IPS-11a (cell line): Measurements from ENCODE around the gene CNTN4.

Source experiments
- H3K4me3 ChIP-seq: one replicate; pipeline ENCODE4 v1.5.1; 2013; ENCODE audit warnings: low read depth, low read length, control low read depth

The CNTN4 gene

GRCh38 chr3:2849092-2849491 lies 750.4 kb downstream of the CNTN4 start:
- H3K4me3 ChIP-seq, result no peak overlapping the region

DNA sequence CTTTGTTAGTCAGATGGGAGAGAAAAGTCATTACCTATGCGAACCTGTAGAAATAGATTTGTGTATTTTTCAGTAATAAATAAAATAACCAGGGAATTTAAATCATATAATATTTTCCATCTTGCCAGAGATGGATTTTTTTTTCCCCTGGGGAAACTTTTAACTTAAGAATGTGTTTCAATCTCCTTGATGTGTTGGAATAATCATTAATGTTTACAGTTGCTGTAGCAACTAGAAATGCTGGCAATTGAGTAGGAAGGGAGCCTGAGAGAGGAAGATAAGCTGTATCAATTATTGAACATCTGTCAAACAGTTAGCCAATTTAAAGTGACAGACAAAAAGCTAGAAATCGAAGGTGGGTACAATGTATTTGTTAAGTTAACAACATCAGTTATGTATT lies 752.0 kb downstream of the CNTN4 start:
- H3K4me3 ChIP-seq, result no peak overlapping the region

DNA sequence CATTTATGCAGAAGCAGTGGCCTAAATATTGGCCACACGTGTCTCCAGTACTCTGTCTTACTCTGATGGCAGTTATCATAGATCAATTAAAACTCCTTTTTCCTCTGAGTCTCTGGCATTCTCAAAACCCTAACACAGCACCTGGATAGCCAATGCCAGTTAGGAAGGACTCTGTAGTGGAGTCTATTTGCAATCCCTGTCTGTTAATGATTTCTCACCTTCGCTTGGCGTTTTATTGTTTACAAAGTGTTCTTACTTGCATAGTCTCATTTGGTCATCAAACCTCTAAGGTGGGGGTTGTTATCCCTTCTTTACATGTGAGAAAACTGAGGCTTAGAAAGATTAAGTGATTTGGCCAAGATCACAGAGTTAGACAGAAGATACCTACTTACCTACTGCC lies 752.7 kb downstream of the CNTN4 start:
- H3K4me3 ChIP-seq, result no peak overlapping the region

DNA sequence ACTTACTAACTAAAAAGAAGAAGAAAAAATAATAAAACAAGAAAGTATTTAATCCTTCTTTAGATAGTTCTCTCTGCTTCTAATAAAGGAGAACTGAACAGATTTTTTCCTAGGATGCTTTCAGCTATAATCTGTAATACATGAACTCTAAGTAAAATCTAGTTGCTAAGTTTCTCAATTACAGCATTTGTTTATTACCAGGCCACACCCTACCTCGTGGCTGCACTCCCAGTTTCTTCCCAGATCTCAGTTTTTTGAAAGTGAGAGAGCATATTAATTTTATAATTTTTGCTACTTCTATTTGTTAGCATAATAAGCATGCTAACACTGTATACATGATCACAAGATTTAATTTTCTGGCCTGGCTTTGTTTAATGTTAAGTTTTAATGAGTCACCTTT lies 753.2 kb downstream of the CNTN4 start:
- no peak overlapping the region for H3K4me3 ChIP-seq

DNA sequence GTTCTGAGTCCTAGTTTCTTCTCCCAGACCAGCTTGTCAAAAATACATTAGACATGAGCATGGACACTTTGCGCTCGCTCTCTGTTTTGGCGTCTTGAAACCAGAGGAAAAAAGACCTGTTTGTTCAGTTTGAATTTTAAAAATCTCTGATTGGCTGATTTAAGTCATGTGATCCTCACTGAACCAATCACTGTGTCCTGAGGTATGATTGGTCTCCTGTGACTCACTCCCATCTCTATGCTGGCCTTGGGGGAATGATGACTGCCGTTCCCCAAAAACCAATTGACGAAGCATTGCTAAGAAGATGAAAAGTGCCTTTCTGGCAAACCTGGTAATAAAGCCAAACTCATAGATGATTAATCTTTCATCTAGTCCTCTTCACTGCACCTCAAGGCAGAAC lies 755.0 kb downstream of the CNTN4 start:
- no peak overlapping the region for H3K4me3 ChIP-seq

DNA sequence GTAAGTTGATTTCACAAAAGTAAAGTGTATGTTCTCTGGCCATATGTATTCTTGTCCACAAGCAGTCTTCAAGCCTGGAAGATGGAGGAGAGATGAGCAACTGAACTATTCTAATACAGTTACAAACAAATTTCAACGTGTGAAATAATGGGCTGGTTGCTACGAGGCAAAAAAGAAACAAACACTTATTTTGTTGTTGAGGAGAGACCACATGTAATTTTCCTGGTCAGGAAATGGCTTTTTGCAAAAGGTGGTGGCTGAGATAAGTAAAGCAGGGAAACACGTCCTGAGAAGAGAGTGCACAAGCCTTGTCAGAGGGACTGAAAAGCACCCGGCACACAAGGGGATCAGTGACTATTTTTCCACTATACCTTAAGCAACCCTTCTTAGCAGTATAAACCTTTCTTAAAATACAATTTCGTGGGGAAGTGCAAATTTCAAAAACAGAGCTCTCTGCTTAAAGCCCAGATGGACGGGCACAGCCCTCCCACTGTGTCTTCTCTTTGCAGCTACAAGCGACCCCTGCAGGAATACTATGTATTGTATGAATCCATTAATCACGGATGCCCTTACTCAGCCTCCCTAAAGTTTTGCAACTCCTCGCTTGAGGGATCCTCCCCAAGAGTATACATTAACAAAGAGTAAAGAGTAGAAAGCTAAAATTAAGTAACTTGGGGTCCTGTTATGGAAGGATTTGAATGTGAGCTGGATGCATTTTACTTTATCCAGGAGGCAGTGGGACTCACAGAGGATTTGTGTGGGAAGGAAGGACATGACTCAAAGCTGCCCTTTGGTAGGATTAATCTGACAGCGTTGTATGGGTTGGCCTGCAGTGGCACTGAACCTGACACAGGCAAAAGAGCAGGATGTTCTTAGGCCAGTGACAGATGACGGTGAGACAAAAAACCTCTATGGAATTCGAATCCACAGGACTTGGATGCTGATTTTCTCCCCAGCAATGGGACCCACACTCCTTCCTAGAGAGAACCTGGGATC lies 757.8 kb downstream of the CNTN4 start:
- no peak overlapping the region for H3K4me3 ChIP-seq

DNA sequence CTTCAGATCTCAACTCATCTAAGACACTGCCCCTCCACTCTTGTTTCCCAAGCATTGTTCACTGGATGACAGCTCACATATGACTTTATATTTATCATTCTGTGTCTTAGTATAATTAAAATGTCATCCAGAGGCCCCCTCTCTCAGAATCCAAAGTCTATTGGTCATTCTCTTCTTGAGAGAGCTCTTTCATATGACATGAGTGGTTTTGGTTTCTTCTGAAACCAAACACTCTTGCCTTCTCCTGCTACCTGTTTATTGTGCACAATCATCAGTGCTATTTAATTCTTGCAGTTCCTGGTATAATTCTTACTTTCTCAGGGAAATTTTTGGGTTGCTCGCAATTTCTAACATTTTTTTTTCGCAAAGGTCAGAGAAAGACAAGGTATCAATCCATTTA lies 762.0 kb downstream of the CNTN4 start:
- H3K4me3 ChIP-seq, result no peak overlapping the region

DNA sequence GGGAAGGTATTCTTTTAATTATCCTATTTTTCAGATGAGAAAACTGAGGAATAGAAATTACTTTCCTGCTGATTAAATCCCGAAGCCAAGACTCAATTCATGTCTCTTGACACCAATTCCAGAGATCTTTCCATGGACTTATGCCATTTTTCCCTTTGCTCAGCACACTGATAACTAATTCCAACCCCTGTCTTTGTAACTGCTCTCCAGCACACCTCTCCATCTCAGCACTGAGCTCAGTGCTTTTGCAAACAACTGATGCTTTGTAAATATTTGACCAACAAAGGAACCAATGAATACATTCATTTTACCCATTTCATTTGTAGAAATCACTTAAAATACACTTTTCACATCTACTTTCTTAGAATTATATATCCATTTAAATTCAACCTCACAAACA lies 762.5 kb downstream of the CNTN4 start:
- no peak overlapping the region for H3K4me3 ChIP-seq

- H3K4me3 ChIP-seq, result no peak overlapping the region
These were observed 763.3 kb downstream of the CNTN4 start for GRCh38 chr3:2861920-2862319.

DNA sequence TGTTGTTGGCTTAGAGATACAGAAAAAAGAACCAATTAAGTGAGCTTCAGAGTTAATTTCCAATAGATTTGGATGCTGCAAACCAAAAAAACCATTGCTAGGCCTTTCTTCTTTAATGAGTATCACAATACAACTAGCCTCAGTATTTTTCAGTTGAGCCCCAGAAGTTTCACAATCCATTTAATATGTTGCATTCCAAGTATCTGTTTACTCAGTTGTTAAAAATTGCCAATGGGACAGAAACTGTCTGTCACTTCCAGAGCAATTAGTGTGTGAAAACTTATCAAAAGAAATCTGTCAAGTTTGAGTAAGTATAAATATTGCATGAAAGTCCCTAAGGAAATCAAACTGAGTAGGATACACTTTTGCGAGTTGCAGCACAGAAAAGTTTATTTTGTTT lies 763.7 kb downstream of the CNTN4 start:
- H3K4me3 ChIP-seq, result no peak overlapping the region

DNA sequence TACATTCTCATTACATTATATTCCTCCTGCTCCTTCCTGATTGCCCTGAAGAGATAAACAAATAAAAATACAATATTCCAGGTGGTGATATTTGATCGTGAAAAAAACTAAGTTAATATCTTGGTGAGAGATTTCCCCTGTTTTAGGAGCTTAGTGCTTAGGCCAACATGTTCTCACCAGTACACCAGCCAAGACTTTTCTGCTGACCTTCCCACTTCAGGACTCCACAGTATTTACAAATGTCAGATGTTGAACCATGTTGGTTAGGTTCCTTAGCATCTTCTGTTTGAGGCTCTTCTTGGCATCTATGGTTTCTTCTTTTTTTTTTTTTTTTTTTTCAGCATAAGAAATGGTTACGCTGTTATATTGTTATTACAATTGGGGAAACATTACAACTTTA lies 764.5 kb downstream of the CNTN4 start:
- H3K4me3 ChIP-seq, result no peak overlapping the region

GRCh38 chr3:2869905-2870304 lies 771.2 kb downstream of the CNTN4 start:
- H3K4me3 ChIP-seq, result no peak overlapping the region

DNA sequence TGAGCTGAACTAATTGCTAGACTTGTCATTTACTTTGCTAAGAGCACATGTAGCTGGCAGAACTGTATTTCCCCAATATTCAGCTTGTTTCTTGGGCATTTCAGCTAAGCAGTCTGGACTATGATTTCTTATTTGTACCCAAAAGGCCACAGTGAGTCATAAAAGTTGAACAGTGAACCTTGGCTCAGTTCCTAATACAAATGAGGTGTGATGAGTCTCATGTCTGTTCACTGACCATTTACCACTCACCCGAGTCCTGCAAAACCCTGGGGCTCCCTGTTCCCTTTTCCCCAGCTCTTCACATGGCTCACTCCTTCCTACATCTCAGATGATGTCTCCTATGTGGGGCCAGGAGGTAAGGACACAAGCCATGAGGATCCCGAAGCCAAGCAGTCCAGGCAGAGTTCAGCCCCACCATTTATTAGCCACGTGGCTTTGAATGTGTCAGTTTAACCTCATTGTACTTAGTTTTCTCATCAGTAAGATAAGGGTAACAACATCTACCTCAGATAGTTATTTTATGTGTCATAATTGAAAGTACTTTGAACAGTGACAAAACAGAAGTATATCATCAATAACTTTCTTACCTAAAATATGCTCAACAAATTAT lies 772.2 kb downstream of the CNTN4 start:
- no peak overlapping the region for H3K4me3 ChIP-seq

DNA sequence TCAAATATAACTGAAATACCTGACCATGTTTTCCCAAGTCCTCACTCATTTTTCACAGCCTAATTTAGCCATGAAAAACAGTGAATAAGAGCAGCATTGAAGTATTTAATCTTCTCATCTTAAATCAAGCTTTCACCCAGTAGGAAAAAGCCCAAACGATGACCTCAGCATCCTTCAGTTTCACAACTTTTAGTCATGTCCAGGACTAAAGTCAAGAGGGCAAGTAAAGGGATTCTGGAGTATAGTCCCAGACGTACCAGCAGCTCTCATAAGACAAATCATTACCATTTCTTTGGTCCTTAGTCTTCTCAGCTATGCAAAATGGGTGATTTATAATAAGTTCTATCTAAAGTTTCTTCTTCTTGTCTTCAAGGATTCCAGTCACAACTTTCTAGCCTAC lies 774.2 kb downstream of the CNTN4 start:
- no peak overlapping the region for H3K4me3 ChIP-seq

GRCh38 chr3:2873986-2874385 lies 775.3 kb downstream of the CNTN4 start:
- no peak overlapping the region for H3K4me3 ChIP-seq

DNA sequence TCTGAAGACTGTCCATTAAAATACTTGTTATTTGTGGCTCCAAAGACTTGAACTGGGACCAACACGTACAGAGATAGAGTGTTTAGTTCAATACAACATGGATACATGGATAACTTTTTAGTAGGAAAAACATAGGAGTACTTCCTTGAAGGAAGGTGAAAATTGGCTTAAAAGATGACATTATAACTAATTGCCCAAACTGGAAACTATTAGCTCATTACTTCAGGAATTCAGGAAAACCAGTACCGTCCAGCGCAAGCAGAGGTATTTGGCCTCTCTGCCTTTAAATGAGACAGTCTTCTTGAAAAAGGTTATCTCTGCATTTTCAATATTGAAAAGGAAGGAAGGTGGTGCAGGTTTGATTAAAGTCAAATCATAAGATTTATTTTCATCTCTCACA lies 777.0 kb downstream of the CNTN4 start:
- H3K4me3 ChIP-seq, result no peak overlapping the region

DNA sequence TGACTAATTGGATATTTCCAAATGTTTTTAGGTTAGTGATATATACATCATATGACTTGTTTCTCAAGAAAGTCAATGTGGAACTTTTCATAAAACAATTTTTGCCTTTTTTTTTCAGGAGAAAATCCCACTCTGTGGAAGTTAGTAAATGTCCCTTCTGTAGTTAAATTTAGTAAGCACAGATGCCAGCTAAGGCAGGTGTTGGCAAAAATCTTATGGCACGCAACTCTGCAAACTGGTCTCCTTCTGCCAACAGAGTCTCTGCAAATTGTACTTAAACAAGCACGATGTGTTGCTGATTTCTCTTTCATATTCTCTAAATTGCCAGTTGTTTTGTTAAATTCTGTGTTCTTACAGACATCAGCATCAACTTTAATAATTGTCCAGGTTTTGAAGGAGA lies 777.7 kb downstream of the CNTN4 start:
- H3K4me3 ChIP-seq, result no peak overlapping the region

DNA sequence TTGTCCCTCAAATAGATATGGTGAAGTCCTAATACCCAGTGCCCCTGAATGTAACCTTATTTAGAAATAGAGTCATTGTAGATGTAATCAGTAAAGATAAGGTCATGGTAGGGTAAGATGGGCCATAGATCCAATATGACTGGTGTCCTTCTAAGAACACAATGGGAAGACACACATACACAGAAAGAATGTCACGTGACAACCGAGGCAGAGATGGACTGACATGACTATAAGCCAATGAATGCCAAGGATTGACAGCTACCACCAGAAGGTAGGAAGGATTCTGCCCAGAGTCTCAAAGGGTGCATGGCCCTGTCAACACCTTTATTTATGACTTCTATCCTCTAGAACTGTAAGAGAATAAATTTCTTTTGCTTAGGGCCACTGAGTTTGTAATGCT lies 780.4 kb downstream of the CNTN4 start:
- H3K4me3 ChIP-seq, result no peak overlapping the region

GRCh38 chr3:2879587-2879986 lies 780.9 kb downstream of the CNTN4 start:
- H3K4me3 ChIP-seq, result no peak overlapping the region

DNA sequence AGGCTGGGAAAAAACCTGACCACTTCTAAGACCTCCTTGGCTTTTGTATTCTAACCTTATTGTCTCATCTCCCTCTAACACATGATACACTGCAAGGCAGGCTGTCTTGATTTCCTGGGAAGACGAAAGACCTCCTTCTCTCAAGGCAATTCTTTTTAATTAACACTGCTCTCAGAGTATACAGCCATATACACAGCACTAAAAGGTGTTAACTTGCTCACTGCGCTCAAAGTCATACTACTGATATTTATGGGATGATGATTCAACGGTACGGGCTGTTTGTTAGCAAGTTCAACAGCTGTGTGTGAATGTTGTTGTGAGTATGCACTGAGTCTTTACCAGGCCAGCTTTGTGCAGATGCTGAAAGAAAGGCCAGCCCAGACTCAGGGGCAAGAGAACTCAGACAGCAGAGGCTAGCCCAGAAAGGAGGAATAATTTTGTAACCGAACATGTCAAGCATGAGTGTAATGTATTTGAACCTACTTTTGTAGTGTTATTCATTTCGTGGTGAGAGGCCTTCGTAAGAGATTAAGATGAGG lies 781.6 kb downstream of the CNTN4 start:
- no peak overlapping the region for H3K4me3 ChIP-seq

- no peak overlapping the region for H3K4me3 ChIP-seq
These were observed 784.6 kb downstream of the CNTN4 start for GRCh38 chr3:2883283-2883682.

- H3K4me3 ChIP-seq, result no peak overlapping the region
These were observed 789.9 kb downstream of the CNTN4 start for GRCh38 chr3:2888592-2888991.
